HG02610 (cell line): ENCODE measurements around the gene TAAR8.
A peak's percentile ranks its signal among the peaks of the same experiment; 100 is the strongest.
"Not testable (repeated sequence)": the region's sequence is repeated elsewhere in the genome, so short reads cannot be mapped to it uniquely, and the experiment has no call there.

Experiments
- ATAC-seq: cut with Tn5 transposase; IDR thresholded peaks from one replicate; pipeline ENCODE4 v1.9.1; 2021; ENCODE audit warnings: mild to moderate bottlenecking, moderate library complexity; ENCODE audit not compliant: unreplicated experiment

The TAAR8 gene, protein sequence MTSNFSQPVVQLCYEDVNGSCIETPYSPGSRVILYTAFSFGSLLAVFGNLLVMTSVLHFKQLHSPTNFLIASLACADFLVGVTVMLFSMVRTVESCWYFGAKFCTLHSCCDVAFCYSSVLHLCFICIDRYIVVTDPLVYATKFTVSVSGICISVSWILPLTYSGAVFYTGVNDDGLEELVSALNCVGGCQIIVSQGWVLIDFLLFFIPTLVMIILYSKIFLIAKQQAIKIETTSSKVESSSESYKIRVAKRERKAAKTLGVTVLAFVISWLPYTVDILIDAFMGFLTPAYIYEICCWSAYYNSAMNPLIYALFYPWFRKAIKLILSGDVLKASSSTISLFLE

DNA sequence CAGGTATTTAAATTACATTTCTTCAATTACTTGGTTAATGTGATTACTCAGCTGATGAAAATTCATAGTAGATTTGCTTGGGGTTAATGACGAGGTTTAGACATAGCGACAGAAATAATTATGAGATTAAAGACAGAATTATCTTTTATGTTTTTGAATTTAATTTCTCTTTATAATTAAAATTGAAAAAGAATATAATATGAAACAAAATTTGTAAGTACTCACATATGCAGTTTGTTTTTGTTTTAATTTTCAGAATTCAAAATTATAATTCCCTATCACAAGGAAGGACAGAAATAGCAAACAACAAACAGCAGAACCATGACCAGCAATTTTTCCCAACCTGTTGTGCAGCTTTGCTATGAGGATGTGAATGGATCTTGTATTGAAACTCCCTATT, at the start of gene TAAR8:
TSS of gene TAAR8 (plus strand) at position 301 of the 400 bp plus-strand sequence. CDS start at position 322, 21 bp downstream.
- ATAC-seq: no peak

DNA sequence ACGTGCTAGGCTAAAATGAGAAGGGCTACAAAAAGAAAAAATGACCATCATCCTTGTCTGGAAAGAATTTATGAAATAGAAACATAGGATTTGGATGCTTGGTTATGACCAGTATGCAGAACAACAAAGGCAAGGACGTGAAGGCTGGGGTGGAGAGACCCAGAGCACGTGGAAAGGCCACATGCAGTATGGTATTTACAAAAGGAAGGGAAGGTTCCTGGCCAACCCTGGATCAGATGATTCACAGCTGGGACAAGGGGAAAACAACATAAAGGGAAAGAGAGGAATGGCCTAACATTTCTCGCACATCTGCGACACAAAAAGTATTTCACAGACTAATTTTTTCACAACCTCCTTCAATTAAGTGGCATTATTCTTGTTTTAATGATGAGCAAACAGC, 47.7 kb upstream of the TAAR8 start:
- ATAC-seq: no peak

DNA sequence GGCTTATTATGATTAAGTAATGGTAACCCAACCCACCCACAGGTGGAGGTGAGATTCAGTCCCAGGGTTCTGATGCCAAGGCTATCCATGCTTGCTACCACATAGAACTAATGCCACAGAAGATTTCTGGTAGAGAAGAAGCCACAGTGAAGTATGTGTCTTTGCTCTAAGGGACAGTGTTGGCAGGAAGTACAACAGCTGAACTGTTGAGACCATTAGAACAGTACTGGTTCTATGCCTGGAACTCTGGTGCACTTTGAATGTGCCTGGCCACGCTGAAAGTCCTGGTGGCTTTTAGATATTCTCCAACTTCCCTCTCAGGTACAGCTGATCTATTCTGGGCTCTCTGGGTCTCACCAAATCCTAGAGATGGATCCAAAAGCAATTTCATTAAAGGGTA, 47.3 kb upstream of the TAAR8 start:
- ATAC-seq: no peak

DNA sequence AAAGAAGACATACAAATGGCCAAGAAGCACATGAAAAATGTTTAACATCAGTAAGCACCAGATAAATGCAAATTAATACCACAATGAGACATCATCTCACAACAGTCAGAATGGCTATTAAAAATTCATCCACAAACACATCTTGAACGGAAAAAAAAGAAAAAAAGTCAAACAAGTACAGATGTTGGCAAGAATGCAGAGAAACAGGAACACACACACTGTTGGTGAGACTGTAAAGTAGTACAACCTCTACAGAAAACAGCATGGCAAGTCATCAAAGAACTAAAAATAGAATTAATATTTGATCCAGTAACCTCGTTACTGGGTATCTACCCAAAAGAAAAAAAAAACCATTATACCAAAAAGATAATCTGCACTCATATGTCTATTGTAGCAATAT, 46.0 kb upstream of the TAAR8 start:
- ATAC-seq: no peak

DNA sequence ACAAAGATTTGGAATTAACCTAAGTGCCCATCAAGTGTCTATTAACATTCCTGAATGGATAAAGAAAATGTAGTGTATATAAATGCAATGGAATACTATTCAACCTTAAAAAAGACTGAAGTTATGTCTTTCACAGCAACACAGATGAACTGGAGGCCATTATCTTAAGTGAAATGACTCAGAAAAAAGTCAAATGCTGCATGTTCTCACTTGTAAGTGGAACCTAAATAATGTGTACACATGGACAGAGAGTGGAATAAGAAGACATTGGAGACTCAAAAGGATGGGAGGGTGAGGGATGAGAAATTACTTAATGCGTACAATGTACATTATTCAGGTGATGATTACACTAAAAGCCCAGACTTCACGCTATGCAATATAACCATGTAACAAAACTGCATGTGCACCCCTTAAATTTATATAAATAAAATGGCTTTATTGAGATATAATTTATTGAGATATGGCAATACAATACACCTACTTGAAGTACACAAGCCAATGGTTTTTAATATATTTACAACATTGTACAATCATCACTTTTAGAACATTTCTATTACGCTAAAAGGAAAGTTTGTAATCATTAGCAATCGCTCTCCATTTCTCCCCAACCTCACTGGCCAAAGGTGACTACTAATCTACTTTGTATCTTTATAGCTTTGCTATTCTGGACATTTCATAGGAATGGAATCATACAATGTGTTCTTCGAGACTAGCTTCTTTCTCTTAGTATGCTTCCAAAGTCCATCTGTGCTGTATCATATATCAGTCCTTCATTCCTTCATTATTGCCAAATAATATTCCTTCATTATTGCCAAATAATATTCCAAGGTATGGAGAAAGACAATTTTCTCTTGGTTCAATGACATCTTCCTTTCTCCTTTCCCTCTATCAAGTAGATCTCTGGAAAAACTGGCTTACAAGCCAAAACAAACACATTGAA, 45.3 kb upstream of the TAAR8 start:
- ATAC-seq: no peak

DNA sequence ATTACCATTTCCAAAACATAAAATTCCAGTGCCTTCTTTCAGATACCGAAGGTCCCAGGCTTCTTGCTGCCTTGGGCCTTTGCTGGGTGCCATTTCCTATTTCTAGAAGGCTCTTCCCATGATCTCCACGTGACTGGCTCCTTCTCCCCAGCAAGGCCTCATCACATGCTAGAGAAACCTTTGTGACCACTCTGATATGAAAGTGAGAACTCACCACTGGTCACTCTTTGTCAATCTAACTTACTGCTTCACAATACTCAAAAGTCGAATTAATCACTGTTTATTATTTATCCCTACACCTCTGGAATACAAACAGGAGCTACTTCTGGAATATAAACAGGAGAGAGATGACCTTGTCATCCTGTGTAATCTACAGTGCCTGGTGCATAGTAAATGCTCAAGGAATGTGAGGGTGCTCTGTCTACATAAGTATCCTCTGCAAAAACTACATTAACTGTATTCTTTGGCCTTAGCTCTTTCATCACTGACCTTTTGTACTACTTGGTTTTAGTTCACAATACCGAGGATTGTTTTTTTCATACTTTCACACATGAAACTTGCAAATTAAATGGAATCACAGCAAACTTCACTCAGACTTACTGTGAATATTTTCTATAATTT, 41.2 kb upstream of the TAAR8 start:
- no peak for ATAC-seq

DNA sequence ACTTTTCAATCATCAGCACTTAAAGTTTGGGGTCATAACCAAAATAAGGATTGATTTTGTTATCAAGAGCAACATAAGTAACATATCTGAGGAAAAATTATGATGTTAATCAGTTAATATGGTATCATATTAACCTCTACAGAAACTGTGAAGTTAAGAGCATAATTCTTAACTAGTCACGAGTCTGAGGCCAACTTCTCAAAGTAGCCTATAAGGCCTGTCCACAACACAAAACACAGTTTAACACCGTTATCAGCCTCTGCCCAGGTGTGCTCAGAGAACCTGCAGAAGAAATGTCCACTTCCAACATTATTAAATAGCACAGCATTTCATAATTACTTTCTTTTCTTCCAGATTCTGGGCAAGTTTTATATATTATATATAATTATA, 40.6 kb upstream of the TAAR8 start:
- no peak for ATAC-seq

DNA sequence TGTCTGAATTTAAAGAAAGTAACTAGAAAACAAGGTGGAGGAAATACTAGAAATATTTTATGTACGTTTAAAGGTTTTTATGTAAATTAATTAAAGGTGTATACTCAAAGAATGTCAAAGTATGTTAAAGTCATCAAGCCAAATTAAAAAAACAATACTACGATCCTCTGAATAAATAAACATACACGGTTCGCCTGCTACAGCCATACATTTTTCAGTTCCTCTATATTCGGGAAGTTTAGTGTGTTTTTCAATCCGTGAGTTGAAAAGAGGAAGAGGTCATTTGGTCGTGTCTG, 40.2 kb upstream of the TAAR8 start:
- ATAC-seq: no peak

DNA sequence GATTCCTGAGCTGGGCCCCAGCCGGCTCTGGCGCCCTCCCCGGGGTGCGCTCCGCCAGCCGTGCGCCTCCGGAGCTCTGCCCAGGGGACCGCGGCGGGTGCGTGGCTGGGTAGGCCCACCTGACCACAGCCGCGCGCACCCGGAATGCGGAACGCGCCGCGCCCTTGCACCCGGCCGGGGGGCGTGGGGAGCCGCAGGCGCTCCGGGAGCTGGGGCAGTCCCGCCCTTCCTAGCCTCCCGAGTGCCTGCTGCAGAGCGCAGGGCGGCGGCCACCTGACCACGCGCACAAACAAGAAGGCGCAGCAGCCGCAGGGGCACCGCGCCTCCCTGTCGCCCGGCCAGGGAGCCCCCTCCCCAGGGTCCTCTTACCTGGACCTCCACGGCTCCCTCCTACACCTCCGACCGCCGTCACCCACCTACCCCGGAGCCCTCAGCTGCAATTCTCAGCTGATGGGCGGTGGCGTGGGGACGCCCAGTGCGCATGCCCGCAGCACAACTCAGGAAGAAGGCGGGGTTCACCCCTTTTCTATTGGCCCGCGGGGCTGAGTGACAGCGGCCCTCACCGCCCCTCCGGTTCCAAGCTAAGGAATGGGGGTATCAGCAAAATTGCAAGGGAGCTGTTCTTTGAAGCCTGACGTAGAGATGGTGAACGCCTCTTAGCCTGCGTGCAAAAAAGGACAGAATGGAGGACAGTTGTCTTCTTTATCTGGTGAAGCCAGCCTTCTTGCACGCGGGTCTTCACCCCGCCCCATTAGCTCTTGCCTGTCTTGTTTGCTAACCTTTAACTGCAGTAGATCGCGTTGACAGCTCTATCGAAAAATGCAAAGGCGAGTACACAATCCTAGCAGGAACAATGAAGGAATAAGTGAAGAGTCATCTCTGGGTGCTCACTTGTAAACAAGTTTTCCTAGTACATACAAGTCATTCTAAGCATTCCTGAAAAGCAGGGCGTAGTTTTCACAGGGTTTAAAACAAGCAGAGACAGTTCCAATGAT, 39.5 kb upstream of the TAAR8 start, which contains the start of gene STX7:
TSS of gene STX7 (minus strand) at position 479 of the 995 bp plus-strand sequence. CDS start 9,586 bp downstream, outside the sequence.
- peak; percentile 92 for ATAC-seq

DNA sequence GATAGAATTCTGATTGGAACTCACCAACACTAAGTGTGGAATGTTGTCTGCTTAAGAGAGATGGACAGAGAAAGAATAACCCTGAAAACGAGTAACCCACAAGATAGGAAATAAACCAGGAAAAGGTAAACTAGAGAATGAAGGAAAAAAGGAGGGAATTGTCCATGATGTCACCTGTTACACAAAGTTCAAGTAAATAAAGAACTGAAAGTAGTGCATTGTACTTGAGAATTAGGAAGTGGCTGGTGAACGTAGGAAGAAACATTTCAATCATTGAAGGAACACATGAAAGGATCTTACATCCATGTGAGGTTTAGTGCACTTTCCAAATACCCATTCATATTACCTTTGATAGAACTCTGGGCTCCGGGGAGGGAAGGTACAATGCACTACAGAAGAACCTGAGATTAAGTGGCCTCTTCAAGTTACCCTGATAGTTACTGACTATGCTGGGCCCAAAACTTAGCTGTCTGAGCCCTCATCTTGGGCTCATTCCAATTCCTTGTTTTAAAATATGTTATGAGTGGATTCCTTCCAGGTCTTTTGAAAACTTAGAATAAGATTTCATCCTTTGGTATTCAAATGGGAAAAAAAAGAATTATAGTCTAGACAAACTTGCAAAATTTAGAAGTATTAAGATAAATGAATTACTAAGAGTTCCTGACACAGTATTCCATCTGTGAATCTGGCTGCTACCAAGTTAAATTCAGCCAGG, 38.5 kb upstream of the TAAR8 start:
- no peak for ATAC-seq

DNA sequence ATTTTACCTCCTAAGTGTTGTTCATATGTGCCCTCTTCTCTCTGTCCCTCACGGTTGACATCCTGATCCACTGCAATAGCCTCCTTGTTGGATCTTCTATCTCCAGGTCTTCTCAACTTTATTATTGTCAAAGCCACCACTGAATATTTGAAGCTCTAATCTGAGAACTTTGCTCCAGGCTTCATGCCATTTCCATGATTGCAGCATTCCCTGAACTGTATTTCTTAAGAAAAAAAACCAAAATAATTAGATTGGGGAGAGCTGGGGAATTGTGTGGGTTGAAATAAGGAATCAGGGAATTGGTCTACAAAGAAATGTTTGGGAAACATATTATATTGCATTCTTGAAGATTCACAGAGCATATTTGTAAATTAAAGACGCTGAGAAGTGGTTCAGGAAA, 37.1 kb upstream of the TAAR8 start:
- ATAC-seq: no peak

DNA sequence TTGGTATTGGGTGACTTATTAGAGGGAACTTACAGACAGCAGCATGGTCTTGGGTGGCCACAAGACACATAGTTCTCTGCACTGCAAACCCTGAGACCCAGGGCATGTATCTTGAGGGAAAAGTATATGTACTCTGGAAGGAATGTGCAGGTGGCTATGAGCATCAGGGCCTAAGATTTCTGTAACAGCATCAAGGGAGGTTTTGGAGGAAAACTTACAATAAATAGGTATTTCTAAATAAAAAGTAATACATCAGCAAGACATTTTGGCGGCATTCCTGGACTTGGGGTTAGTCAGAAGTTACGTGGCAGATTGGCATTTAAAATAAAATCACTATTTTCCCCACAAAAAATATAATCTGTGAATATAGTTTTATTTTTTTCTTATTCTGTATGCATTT, 31.5 kb upstream of the TAAR8 start:
- ATAC-seq: no peak

DNA sequence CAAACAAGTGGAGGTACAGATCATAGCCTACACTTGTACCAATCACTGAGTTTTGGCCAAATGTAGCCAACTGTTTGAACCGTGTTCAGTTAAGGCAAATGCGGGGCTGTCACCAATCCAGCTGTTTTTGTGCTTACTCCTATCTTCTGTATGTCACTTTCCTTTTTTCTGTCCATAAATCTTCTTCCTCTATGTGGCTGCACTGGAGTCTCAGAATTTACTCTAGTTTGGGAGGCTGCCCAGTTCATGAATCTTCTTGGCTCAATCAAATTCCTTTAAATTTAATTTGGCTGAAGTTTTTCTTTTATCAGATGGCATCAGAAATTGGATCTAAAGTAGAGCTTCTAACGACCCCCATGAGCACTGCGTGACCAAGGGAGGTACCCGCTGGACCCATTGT, 27.8 kb upstream of the TAAR8 start:
- ATAC-seq: no peak

DNA sequence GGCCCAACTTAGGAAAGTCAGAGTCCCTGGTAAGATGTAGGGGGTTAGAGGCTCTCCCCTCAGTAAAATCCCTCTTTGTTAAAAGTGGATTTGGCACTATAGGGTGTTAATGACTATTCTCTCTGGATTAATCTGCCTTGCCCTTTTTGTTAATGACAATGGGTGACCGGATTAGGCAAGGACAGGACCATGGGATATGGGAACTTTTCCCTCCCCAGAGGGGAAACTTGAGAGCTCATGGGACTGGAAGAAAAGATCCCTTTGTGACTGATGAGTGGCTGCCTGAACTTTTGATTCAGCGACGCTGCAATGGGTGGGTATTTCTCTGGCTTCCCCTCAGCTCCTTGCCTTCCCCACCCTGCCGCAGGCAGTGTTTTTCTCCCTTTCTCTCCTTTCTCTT, 26.6 kb upstream of the TAAR8 start:
- ATAC-seq: no peak

DNA sequence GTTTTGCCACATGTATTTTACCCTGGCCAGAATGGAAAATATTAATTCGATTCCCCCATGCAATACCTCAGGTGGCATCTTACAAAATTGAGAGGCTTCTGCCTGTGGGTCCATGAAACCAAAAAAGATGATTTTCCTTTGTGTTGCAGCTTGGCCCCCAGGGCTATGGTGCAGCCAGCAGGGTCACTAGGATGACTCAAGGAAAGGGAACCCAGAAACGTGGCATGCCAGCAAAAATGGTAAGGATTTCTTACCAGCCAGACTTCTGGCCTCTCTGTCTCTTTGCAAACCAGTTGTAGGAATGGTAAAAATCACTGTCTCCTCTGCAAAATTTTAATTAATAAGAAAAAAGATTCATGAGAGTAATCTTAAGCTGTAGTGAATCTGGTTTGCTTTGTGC, 26.0 kb upstream of the TAAR8 start:
- no peak for ATAC-seq

DNA sequence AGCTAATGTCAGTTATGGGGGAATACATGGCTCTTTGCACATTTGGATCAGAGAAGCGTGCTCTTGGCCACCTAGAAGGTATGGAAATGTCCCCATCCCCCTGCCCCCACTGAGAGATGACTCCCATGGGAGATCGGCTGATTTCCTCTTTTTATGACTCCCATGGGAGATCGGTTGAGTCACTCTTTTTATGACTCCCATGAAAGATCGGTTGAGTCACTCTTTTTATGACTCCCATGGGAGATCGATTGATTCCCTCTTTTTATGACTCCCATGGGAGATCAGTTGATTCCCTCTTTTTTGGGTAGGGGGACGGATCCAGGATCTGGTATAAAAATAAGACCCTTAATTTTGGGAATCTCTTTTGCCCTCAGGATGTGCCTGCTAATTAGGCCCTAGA, 24.7 kb upstream of the TAAR8 start:
- ATAC-seq: no peak

DNA sequence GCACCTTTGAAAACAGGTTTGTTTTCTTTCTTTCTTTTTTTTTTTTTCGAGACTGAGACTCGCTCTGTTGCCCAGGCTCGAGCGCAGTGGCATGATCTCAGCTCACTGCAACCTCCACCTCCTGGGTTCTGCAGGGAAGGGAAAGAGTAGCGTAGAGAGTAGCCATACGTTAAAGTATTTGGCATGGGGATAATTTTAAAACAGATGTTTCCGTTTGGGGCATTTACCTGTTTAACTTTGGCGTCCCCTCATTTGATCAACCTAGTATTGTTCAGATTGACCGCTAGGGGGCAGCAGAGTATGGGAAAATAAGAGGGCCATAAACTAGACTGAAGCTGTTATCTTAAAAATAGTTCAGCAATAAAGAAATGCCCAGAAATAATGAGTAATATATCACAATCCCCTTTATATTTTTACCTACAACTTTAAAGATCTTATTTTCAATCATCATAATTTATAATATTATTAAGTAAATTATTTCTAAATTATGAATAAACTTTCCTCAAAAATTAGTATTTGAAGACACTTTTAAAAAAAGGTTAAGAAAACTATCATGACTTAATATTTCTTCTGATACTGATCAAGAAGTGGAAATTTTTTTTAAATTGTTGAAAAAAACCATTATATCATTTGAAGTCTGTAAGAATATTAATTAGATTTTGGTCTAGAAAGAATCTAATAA, 22.0 kb upstream of the TAAR8 start:
- ATAC-seq: peak; percentile 76

DNA sequence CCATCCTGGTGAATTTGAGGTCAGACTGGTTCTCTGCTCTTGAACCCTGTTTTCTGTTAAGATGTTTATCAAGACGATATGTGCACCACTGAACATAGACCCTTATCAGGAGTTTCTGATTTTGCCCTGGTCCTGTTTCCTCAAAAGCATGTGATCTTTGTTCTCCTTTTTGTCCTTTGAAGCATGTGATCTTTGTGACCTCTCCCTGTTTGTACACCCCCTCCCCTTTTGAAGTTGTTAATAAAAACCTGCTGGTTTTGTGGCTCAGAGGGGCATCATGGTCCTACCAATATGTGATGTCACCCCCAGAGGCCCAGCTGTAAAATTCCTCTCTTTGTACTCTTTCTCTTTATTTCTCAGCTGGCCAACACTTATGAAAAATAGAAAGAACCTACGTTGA, 17.9 kb upstream of the TAAR8 start:
- ATAC-seq: not testable (repeated sequence)

DNA sequence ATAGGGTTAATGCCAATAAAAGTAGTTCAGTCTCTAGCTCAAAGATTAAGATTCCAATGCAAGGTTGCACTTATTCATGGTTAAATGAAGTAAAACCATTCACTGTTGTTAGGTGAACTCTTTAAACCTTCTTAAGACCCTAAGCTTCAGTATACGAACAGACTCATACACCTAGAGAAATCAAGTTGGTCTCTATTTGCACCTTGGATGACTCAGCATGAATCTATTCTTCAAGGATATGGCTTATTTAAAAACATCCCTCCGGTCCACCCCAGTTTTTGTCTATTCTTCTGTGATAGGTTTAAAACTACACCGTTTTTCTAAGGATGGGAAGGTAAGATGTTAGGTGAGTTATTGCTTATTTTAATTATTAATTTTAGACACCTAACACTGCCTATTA, 15.3 kb upstream of the TAAR8 start:
- no peak for ATAC-seq
